NCI-H2196 treated with DMSO at 0.1 percent for 48 hours (cell line): Measurements from ENCODE around the gene SLC39A11.

ENCODE experiments used
- DNase-seq: peaks from one replicate; lab custom pipeline; 2025; ENCODE audit not compliant: unreplicated experiment; lab: John Stamatoyannopoulos, UW

Gene SLC39A11

DNA sequence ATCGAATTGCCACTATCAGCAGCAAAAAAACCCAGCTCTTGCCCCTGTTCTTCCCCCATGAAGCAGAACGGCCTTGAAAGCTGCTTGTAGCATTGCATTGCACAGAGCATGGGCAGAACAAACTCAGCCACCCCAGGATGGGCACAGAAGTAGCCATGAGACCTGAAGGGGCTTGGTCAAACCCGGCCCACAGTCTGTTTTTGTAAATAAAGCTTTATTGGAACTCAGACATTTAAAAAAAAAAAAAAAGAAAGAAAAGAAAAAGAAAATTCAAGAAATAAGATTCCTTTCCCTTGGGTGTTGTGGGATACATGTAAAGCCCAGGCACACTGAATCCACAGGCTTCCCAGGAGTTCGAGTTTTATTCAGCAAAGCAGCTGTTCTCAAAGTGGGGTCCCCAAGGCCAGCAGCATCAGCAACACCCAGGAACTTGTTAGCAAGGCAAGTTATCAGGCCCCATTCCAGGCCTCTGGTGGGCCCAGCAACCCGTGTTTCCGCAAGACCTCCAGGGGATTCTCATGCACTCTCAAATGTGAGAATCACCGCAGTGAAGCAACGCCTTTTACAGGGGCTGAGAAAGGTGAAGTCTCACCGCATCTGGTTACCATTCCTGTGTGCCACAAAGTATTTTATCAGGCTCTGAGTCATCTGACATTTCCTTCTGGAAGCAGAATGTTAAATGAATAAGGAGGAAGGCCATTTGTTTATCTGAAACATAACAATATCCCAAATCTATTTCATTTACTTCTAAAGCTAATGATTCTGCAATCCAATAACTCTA lies 108.2 kb downstream of the SLC39A11 start:
- DNase-seq = no peak

- DNase-seq = no peak
Measured at GRCh38 chr17:72982680-72983079, 109.8 kb downstream of the SLC39A11 start.

- DNase-seq = no peak
Measured at GRCh38 chr17:72978593-72979218, 113.8 kb downstream of the SLC39A11 start.

GRCh38 chr17:72977771-72978417 lies 114.6 kb downstream of the SLC39A11 start:
- no peak for DNase-seq

GRCh38 chr17:72976971-72977770 lies 115.3 kb downstream of the SLC39A11 start:
- no peak for DNase-seq

- DNase-seq = no peak
Measured at GRCh38 chr17:72975509-72975908, 117.0 kb downstream of the SLC39A11 start.

- no peak for DNase-seq
Measured at GRCh38 chr17:72974605-72975232, 117.8 kb downstream of the SLC39A11 start.

DNA sequence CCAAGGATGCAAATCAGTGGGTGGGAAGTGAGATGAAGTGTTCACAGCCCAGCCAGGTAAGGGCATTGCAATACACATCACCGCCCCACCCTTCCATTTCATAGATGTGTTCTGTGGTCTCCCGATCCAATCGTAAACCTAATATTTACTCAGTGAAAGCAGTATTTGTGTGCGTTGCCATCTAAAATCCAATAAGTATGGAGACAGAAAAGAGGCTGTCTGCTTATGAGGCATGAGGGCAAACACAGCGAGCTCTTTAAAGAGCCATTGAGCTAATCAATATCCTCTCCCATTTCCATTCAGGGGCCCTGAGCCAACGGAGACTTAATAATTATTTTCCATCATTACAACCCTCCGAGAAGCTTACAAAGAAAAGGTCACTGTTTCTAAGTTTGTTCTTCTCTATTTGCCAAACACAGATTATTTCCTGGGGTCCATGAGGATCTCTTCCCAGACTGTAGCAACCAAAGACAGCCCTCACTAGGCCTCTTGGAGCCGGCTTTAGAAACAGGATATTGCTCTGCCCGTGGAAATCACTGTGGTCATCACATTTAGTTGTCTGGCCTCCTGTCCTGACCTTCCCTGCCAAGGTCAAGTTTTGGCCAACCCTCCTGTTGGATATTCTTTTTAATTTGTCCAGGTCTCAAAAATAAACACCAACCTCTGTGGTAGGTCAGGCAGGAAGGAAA lies 120.1 kb downstream of the SLC39A11 start:
- no peak for DNase-seq

DNA sequence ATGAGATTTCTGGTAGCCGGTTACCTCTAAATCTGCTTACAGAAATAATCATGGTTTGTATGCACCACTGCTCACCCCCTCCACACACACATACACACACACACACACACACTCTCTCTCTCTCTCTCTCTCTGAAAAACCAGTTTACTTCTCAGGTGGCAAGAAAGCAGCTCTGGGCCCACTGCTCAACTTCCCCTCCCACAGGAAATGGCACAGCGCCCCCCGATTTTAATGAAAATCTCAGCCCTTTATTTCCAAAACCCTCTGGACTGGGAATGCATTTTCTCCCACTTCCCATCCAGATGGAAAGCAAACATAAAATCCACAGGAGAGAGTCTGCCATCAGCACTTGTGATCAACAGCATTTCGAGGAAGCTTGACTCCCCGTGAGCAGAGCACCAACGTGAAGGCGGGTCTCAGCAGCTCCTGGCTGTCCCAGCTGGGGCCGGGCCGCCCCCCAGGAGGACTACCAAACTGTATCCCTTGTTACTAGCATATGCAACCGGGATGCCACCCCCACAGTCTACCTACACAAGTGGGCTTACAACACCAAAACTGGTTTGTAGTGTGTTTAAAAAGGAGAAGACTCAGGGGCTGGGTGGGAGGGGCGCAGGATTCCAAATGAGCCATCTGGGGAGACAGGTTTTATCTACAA lies 121.1 kb downstream of the SLC39A11 start:
- DNase-seq = no peak

DNA sequence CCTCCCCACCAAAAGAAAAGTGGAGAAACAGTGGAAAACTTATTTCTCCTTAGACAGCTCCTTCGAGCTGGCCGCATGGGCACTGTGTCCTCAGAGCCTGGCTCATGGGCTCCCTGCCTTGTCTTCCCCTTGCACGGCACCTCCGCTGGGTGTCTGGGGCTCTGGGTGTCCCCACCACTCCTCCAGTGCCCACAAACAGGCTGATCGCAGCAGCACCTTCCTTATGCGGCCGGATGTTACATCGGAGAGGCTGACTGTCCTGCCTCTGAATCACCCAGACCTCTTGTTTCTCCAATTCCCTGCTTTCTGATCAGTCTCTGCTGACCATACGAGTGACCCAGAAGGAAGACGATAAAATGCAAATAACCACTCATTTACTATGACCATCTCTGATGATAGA lies 121.7 kb downstream of the SLC39A11 start:
- DNase-seq = no peak

GRCh38 chr17:72970246-72970645 lies 122.2 kb downstream of the SLC39A11 start:
- no peak for DNase-seq

DNA sequence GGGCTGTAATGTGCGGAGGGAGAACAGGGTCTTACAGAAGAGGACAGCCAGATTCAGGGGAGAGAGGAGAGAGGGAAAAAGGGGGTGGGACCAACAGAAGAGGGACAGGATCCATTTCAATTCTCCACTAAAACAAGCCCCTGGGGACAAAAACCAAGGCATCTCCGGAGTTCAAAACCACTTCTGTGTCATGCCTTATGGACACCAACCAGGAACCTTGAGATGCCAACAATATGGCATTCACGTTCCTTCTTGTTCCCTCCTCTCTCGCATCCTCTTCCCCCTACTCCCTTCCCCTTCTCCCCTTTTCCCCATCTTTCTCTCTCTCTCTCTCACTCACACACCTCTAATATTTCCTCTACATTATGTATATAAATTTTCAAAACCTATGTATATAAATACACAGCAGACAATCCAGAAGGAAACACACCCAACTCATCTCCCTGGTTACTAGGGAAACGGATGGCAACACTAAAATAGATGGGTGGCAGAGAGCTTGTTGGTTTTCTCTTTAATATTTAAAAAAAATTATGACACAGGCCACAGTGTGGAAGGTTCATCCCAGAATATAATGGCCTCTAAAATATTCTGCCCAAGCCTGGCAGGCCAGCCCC lies 123.1 kb downstream of the SLC39A11 start:
- DNase-seq = no peak

DNA sequence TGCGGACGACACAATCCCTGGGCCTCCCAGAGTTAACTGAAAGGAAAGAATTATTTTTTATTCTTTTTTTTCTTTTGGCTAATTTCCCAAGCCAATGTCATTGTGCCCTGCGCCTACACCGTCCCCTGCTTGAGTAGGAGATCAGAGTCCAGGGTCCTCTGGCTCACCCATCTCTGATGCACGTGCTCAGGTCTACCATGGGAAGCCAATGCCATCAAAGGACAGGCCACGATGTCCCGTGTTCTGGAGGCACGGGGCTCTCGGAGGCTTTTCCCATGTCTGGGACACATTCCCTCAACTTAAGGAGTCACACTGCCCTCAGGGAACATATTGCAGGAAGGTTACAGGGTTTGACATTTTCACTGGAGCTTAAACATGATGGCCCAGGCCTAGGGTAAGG lies 123.7 kb downstream of the SLC39A11 start:
- no peak for DNase-seq

GRCh38 chr17:72967977-72968585 lies 124.4 kb downstream of the SLC39A11 start:
- no peak for DNase-seq

DNA sequence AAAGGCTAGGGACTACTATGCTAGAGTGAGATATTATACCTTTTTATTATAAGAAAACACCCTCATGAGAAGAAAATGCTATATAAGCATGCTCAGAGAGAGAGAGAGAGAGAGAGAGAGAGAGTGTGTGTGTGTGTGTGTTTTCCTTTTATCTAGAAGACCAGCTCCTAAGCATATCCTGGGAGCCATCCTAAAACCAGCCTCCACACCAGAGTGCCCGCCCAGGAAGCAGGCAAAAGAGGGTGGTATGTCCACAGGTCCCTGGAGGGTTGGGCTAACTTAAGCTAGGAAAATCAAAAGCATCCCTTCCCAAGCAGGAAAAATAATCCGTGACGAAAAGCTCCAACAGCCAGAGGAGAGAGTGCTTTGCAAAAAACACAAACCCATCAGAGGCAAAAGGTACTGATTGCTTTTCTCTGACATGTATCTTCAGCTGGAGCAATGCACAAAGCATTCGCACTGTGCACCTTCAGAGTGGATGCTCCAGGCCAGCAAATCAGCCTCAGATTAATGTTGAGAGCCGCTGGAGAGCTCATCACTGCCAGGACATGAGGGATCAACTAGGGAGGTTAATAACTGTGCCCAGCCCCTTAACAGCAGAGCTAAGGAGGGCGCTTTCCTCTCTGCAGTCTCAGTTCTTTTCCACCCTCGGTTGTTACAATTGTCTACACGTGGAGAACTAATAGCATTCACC lies 125.1 kb downstream of the SLC39A11 start:
- DNase-seq = no peak

DNA sequence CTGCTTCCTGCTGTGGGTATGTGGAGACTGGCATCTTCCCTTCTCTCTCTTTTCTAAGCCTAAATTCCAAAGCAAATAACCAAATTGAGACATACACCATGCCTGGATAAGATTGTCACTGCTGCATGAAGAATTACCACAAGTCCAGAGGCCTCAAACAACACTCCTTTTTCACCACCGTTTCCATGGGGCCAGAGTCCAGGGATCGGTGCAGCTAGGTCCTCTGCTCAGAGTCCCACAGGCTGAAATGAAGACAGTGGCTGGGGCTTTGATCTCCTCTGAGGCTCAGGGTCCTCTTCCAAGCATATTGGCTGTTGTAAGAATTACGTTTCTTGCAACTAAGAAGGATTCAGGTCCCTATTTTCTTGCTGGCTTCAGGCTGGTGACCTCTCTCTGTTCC lies 130.4 kb downstream of the SLC39A11 start:
- DNase-seq = no peak

GRCh38 chr17:72955391-72956140 lies 136.9 kb downstream of the SLC39A11 start:
- DNase-seq = no peak

DNA sequence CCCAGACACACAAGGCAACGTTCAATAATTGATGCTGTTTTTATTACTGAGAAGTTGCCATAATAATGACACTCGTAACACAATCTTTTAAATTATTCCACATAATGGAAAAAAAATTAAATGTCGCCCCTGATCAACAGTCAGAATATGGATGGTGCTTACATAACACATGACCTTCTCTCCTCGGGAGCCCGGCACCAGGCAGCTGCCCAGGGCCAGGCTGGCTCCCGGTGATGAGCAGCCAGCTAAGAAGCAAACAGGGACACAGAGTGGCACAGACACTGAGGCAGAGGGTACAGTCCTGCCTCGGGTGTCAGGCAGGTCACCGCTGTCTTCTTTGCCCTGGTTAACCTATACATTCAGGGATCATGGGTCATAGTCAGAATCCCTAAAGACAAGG lies 137.9 kb downstream of the SLC39A11 start:
- no peak for DNase-seq
